GM21825 (cell line): ENCODE results near the gene SMARCD1.
"Not testable (repeated sequence)": the region's sequence is repeated elsewhere in the genome, so short reads cannot be mapped to it uniquely, and the experiment has no call there.

ENCODE experiments used
- ATAC-seq: cut with Tn5 transposase; IDR thresholded peaks from one replicate; pipeline ENCODE4 v1.9.1; 2021; ENCODE audit warnings: mild to moderate bottlenecking, moderate library complexity; ENCODE audit not compliant: unreplicated experiment

SMARCD1 gene

DNA sequence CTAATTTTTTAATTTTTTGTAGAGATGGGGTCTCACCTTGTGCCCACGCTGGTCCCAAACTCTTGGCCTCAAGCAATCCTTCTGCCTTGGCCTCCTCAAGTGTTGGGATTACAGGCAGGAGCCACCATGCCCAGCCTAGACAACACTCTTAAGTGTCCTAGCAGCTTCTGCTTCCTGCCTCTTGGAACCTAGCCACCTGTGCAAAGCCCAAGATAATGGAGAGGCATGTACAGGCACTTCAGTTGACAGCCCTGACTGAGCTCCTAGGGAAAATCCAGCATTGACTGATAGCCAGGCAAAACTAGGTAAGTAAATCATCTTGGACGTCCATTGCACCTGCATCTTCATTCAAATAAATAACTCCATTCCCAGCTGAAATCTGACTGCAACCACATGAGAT, 42.4 kb downstream of the SMARCD1 start:
- ATAC-seq, result no peak

DNA sequence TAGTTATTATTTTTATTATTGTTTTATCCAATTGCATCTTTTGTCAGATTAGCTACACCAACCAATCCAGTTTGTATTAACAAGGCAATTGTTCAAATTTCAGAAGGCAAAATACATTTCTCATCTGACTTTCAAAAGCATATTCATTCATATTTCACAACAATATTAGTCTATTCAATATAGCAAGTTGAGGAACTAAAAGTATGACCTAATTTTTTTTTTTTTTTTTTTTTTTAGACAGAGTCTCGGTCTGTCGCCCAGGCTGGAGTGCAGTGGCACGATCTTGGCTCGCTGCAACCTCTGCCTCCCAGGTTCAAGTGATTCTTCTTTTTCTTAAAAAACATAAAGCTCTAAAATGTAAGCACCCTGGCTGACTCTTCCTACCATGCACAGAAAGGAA, 44.1 kb downstream of the SMARCD1 start:
- ATAC-seq, result no peak

DNA sequence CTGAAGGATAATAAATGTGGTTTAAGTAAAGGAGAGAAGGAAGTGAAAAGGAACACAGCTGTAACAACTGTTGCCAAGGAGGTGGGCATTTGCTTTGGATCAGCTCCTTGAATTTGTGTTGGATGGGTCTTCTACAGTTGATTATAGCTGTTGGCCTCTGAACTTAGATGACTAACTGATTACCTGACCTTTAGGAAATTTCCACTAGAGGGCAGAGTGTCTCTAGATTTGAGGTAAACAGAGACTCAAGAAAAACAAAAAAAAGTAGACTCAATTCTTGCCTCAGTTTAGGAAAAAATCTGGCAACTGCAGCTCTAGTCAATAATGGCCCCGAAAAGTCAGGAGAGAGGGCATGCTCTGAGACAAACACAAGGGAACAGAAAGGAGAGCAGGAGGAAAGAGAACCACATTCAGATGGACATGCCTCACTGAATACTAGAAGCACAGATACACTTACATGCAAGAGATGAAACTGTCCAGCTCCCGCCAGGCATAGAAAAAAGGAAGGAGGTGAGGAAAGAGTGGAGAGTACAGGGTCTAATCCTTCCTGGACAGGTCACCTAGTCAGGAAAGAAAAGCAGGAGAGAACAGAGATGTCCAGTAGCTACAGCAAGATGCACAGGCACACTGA, 47.5 kb downstream of the SMARCD1 start:
- ATAC-seq, result no peak

DNA sequence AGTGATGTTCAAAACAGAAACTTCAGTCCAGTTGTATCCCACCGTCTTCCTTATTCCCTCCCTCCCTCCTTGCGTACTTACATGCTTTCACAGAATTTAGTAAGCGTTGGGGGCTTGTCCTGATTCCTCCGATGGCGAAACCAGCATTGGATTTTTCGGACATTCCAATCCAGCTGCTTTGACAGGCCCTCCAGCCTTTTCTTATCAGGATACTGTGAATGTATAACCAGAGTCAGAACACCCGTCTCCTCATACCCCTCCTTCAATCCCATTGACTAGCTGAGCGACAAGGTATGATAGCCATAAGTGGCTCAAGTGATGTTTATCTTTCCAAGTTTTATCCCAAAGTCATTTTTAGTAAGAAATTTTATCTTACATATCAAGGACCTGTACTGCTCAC, 57.9 kb downstream of the SMARCD1 start:
- no peak for ATAC-seq

DNA sequence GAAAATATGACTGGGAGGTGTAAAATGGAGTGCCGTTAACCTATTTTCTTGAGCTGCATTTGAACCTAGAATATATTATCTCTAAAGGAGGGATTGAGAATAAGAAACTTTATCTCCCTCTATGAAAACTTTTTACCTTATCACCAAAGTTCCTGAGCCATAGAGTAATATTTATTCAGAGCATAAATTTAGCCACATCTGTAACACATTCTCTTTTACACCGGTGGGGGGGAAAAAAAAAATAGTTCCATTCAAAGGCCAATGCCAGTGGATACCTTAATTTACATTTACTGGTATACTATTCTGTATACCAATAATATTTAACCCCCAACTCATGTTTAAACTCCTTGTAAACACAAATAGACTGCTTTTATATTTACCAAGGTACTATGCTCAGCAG, 60.3 kb downstream of the SMARCD1 start:
- no peak for ATAC-seq

DNA sequence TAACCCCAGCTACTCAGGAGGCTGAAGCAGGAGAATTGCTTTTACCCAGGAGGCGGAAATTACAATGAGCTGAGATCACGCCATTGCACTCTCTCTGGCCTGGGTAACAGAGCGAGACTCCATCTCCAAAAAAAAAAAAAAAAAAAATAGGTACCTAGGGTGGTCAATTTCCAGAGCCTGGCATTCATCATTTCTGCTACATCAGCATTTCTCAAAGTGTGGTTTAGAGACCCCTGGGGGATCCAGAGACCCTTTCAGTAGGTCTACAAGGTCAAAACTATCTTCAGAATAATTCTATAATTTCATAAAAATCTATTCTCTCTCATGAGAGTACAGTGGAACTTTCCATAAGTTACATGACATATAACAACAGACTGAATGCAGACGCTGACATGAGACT, 62.1 kb downstream of the SMARCD1 start:
- ATAC-seq, result no peak

DNA sequence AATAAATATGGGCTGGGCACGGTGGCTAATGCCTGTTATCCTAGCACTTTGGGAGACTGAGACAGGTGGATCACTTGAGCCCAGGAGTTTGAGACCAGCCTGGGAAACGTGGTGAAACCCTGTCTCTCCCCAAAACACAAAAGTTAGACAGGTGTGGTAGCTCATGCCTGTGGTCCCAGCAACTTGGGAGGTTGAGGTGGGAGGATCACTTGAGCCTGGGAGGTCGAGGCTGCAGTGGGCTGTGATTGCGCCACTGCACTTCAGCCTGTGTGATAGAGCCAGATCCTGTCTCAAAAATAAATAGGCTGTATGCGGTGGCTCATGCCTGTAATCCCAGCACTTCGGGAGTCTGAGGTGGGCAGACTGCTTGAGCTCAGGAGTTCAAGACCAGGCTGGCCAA, 62.9 kb downstream of the SMARCD1 start:
- ATAC-seq, result not testable (repeated sequence)

DNA sequence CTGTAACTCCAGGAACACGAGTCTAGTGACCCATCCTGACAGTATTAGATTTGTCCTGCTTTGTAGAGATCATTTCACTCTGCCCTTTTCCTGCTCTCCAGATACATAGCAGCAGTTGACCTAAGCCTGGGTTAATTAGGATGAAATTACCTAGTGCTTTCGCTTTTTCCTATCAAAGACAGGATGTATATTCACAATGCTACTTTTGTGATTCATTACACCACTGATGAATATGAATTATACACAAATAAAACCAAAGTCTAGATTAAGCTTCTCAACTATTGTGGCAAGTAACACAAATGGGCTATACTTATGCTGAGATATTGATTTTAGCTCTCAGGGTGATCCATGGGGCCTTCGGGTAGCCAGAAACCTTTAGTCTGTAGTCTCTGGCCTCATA, 64.2 kb downstream of the SMARCD1 start:
- no peak for ATAC-seq
